GM18861 (cell line): Measurements from ENCODE around the gene PHPT1.
"Not testable (repeated sequence)": the region's sequence is repeated elsewhere in the genome, so short reads cannot be mapped to it uniquely, and the experiment has no call there.

ENCODE experiments used
- ATAC-seq: cut with Tn5 transposase; IDR thresholded peaks from one replicate; pipeline ENCODE4 v1.9.1; 2021; ENCODE audit not compliant: unreplicated experiment

The PHPT1 gene

DNA sequence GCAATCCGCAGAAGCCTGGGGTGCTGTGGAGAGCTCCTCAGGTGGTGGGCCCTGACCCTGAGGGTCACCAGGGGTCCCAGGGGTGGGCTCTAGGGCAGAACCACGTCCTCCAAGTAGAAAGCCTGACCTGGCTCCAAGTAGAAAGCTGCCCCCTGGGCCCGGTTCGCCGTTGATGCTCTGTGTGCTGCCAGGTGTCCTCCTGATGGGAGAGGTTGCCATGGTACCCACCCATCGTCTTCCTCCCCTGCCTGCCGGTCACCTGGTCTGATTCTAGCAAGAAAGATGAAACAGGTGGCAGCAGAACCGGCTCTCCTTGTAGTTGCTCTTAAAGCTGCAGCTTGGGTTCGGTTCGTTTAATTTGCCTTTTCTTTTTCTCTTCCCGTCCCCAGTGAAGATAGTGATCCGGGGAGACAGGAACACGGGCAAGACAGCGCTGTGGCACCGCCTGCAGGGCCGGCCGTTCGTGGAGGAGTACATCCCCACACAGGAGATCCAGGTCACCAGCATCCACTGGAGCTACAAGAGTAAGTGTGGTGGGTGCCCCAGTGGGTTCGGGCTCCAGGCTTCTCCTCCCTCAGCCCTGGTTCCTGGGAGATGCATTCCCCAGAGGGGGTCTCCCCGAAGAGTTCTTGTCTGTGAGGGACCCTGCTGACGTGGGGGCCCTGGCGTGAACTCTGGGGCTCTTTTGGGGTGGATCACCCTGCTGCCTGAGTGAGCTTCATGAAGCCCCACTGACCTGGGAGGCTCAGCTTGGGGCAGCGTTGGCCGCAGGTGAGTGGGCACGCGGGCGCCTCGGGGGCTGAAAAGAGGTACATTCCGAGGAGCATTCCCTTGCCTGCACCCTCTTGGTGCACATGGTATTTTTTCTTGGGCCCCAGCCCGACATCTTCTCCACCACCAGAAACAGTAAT is 25.8 kb upstream of the PHPT1 start:
- ATAC-seq = no peak

DNA sequence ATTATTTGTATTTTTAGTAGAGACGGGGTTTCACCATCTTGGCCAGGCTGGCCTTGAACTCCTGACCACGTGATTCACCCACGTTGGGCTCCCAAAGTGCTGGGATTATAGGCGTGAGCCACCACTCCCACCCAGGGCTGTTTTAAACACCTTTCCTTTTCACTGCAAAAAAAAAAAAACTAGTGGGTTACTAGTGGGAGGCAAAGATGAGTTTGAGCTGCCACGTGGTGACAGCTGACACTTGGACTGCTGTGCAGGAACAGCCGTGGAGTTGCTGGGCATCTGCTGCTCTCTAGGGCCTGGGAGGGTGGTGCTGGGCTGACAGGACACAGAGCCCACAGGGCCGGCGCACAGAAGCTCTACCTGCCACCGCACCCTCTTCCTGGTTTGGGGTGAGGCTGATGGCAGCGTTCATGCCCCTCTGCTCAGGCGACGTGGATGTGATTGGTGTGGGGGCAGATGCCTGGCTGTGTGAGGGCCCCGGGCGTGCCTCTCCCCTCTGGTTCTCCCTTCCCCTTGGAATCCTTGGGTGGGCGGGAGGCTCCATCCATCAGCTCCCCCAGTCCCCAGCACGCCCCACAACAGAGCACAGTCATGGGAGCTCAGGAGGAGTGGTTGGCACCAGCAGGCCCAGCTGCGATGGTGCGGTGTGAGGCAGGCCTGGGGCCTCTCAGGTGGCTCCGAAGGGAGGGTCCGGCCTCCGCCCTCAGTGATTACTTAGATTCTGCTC is 24.5 kb upstream of the PHPT1 start:
- no peak for ATAC-seq

DNA sequence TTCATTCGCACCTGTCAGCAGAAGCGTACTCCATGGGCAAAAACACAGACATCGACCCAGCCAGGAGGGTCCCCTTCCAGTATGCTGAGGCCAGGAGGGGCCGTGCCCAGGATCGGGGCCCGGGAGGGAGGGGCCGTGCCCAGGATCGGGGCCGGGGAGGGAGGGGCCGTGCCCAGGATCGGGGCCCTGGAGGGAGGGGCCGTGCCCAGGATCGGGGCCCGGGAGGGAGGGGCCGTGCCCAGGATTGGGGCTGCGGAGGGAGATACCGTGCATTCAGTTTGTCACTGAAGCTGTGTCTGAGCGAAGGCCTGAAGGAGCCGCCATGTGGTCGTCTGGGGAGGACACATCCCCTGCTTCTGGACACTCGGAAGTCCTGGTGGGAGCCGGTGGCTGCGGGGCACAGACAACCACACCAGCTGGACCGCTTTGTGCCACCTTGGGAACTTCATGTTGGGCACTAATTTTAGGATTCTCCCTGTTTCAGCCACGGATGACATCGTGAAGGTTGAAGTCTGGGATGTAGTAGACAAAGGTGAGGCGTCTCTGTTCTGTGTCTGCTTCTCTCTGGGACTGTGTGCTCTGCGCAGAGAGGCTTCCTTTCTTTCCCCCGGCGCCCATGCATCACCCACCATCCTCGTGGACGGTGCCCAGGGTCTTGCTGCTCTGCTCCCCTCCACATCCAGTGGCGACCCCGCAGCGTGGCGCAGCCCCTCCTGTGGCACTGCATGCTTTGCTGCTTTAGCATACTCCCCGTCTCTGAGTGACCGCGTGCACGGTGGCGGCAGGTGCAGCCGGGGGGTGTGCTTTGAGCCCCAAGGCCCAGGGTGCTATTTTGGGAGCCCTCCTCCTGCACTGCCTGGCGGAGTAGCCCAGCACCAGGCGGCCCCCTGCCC is 23.7 kb upstream of the PHPT1 start:
- ATAC-seq = no peak

DNA sequence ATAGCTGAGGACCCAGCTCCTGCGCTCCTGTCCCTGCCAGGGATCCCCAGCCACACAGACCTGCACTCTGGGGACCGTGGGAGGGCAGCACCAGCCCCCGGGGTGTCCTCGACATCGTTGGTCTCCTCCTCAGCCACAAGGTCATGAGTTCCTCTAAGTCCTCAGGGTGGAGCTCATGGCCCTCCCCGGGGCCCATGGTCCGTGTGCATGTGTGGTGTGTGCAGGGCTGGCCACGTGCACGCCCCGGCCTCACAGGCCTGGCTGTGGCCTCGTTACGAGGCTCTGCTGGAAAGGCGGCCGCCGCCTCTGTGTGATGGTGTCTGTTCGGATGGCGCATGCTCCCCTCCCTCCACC is 23.0 kb upstream of the PHPT1 start:
- no peak for ATAC-seq

DNA sequence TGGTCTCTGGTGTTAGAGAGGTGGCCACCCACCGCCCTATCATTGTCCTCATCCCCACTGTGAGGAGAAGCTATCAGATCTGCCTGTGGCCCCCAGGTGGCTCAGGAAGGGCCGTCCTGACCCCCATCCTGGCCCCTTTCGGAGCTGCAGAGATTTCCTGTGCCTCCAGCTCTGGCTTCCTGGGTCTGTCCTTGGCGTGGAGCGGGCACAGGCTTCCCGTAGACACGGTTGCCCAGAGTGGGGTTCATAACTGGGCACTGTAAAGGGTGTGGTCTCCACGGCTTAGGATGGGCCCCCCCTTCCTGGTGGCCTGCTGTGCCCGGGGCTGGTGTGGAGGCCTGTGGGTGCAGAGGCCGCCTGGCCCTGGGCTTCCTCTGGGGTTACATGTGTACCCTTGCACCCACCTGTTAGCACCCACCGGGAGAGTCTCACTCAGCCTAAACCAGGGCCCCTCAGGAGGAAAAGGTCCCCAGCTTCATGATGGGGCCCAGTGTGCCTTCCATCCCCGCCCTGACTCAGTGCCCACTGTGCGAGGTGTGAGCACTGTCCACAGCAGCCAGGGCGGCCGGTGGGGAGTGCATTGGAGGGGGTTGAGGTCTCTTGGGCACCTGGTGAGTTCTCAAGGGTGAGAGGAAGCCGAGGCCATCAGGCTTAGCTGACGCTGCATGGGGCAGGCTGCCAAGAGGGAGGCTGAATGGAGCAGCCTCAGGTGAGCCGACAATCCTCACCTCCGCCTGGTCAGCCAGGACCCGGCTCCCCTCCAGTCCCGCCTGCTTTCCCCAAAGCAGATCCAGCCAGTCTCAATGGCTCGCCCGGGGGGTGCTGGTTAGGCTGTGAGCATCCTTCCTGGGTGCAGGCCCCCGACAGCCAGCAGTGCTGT is 22.3 kb upstream of the PHPT1 start:
- ATAC-seq = no peak

DNA sequence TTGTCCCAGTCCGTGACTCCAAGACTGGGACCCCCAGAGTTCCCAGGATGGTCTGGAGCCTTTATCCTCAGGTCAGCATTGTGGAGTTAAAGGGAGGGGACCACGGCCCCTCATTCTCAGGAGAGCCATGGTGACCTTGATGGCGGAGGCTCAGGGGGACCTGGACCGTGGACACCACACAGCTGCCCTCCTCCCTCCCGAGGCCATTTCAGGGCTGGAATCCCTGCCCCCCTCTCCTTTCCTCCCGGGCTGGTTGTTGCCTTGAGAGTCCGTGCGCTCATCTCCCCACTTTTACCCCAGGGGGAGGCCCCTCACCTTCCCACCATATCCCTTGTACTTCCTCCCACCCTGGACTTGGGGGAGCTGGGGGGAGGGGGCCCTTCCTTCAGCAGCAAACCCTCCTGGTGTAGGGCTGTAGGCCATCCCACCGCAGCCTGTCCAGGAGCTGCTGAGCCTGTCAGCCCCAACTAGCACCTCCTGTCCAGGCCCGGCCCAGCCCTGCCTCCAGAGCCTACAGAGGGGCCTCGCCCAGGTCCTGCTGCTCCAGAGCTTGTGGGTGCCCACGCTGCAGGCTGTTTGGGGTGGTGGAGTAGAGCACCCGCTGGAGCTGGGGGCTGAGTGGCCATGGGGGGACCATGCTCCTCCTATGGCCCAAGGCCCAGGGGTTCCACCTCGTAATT is 21.3 kb upstream of the PHPT1 start:
- no peak for ATAC-seq

DNA sequence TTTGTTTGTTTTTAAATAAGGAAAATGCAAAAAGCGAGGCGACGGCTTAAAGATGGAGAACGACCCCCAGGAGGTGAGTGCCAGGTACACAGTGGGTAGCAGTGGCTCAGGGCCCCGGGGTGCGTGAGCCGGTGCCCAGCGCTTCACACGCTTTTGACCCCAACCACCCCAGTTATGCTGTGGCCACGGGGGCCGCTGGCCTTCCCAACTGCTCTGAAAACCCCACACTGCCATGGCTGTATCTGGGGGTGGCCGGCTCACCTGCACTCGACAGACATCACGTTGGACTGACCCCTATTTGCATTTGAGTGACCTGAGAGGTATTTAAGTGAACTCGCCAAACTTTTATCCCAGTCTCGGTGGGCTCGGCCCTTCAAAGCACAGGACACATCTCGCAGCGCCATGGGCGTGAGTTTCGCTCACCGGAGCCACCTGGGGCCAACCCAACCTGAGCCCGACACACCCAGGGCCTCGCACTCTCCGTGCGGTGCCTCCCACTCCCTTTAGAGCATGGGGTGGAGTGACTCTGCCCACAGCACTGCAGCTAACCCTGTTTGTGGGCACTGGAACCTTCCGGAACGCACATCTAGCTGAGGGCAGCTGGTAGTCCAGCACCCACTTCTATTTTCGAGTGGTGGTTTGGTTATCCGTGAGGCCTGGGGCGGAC is 20.6 kb upstream of the PHPT1 start:
- no peak for ATAC-seq

DNA sequence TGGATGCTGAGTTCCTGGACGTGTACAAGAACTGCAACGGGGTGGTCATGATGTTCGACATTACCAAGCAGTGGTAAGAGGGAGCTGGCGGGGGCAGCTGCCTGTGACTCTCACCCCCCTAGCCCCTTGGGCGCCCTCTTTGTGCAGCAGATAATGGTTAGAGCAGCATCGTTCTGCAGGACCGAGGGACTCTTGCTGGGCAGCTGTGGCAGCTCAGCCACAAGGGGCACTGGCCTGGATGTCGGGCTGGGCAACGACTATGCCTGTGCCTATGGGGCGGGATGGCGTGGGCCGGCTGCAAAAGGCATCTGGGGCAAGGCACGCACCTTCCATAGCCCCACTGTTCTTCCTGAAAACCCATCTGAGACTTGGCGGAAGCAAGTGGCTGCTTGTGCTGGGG is 19.8 kb upstream of the PHPT1 start:
- ATAC-seq = no peak

DNA sequence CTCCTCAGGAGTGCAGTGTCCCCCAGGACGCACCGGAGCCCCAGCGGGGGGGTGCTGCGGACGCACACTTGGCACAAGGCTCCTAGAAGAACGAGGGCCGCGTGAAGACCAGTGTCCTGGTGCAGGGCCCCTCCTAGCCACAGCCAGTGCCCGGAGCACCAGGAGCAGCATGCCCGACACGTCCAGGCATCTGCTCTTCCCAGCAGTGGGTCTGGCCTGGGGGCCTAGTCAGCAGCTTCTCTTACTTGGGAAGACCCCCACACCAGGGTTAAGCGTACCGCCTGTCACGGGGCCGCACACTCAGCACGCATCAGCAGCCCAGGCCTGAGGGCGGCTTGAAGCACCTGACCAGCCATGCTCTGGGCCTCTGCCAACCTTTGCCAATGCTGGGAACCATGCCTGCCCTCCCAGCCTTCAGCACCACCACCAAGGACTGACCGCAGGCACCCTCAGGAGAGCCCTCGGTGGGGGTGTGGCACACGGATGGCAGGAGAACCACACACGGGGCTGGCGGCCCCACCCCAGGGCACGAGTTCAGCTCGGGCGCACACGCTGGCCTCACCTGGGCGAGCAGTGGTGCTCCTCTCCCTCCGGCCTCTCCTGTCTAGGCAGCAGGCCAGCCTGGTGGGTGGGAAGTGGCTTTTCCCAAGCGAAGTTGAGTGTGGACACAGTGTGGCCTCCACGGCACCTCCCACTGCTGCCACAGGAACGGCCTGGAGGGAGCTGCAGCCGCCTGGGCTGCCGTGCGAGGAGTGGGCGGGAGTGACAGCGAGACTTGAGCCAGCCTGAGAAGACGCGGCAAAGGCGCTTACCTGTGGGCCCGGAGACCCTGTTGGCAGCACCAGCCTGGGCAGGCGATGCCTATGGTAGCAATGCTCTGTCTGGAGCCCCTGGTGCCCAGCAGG is 19.0 kb upstream of the PHPT1 start:
- ATAC-seq = no peak

DNA sequence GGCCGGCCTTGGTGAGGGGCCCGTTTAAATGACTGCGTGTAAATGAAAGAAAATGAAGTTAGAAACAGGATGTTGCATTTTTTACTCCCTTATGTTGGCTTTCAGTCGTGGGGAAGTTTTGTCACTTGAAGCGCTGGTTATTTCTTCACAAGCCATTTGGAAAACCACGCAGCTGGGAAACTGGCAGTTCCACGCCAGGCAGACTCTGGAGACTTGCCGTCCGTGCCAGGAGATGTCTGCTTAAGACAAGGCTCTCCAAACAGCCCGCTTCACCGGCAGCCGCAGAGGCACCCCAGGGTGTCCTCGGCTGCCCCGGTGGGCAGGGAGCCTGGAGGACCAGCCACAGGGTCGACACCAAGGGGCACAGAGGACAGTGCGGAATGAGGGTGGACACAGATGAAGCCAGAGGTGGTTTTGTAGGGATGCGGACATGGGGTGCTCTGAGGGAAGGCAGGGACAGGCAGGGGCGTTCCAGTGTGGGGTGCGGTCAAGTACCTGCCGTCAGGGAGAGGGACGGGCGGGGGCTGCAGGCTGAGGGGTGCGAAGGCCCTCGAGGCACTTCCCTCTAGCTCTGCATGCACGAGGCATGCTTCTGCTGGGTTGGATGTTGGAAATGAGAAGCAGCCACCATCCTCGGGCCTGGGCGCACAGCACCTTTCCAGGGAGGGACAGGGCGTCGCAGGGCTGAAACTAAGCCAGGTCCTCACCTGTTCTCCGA is 18.0 kb upstream of the PHPT1 start:
- ATAC-seq = no peak

DNA sequence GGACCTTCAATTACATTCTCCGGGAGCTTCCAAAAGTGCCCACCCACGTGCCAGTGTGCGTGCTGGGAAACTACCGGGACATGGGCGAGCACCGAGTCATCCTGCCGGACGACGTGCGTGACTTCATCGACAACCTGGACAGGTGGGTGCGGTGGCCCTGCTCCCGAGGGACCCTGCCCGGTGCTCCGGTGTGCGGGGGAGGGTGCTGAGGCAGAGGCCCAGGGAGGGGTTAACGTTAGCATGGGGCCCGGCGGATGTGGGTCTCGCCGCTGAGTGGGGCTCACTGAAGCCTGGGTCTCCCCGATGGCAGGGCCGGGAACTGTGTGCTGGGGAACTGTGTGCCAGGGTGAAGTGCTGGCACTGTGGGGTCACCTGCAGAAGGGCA is 17.5 kb upstream of the PHPT1 start:
- no peak for ATAC-seq

DNA sequence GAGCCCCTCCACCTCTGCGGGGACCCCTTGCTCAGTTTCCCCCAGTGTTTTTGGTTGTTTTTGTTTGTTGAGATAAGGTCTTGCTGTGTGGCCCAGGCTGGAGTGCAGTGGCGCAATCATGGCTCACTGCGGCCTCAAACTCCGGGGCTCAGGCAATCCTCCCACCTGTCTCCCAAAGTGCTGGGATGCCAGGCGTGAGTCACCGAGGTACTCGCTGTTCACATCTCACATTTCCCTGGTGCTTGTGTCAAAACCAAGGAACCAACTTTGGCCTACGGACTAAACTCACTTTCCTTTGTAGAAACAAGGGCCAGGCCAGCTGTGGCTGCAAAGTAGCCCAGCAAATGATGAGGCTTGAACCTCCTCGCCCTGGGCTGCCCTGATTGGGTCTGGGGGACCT is 16.6 kb upstream of the PHPT1 start:
- no peak for ATAC-seq

DNA sequence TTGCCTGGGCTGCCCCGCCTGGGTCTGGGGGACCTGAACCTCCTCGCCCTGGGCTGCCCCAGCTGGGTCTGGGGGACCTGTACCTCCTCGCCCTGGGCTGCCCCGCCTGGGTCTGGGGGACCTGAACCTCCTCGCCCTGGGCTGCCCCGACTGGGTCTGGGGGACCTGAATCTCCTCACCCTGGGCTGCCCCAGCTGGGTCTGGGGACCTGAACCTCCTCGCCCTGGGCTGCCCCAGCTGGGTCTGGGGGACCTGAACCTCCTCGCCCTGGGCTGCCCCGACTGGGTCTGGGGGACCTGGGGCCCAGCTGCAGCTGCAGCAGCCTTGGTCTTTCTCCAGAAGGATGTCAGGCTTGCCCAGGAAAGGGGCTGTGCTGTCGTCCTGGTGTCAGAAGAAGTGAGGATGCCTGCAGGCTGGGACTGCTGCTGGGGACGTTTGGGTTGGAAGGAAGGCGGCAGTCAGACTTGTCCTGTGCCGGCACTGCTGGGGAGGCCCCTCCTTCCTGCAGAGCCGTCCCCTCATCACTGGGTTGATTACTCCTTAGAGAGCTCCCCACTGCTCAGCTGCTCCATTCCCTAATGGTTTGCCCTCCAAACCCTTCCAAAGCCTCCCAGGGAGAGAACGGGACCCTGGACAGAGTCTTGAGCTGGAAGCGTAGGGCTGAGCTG is 15.7 kb upstream of the PHPT1 start:
- ATAC-seq = not testable (repeated sequence)

DNA sequence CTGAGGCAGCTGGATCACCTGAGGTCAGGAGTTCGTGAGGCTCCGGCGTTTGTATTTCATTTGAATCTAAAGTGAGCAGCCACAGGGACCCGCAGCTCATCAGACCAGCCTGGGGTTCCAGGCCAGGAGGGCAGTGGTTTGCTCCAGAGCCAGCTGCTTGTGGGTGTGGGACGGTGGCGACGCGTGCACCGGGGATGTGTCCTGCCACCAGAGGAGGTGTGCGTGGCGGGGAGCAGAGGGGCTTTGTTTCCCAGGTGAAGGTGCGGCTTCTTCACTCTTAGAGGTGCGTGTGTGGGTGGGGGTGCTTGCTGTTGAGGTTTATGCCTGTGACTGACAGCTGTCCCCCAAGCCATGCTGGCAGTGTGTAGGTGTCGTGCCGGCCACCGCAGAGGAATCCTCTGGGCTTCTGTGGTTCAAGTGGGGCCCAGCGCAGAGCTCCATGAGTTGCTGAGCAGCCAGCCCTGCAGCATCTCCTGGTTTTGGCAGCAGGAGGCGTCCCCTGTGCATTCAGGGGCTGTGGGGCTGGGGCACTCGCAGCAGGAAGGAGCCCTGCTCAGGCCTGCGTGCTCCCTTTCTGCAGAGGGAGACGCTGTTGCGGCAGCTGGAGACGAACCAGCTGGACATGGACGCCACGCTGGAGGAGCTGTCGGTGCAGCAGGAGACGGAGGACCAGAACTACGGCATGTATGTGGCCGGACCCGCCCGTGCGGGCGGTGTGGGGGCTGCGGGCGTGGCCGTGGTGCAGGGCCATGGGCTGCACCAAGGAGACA is 13.9 kb upstream of the PHPT1 start:
- ATAC-seq = no peak

DNA sequence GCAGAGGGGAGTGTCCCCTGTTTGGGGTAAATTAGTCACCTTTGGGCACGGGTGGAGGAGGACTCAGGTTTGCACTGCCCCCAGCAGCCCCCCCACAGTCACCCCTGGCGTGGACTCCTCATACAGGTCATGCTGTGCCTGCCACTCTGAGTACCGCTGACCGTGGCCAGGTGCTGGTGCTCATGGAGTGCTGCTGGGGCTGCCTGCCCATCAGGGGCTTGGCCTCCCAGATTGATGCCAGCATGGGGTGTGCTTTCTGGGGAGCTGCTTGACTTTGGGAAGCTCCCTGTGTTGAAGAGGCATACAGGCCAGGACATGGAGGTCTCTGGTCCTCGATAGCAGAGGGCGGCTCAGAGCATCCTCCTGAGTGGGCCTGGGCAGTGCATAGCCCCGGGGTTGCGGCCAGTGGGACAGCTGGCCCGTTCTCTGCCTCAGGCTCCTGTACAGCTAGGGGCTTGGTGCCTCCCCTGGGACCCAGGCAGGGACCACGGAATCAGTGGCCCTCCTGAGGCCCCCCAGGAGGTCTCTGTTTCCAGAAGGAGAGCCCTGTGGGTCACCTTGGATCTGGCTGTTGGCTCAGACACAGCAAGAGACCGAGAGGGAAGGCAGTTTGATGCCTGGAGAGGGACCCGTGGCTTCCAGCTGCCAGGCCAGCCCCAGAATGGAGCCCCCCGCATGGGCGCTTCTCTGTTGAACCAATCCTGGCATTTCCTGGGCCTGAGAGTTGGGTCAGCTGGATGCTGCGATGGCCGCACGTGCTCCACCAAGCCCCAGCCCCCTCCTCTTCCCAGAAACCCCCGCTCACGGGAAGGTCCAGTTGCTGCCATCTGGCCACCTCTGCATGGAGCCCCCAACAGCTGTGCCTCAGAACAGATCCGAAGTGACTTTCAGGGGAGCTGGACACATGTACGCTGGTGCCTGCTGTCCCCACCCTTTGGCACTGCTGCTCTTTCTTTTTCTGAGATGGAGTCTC is 13.0 kb upstream of the PHPT1 start:
- ATAC-seq = no peak
